WTC11 (cell line): ENCODE measurements around the gene ITGA5. TPM values are rescaled to one million over a fixed set of nuclear protein-coding genes. Genes with fewer than 3 reads are reported as not detected.

Experiments used
- ATAC-seq: fragments of 200-7000 bp; cut with Tn5 transposase; 2 replicates; pipeline ENCODE4 v1.10.0; 2021; ENCODE audit warnings: mild to moderate bottlenecking, moderate library complexity
- CTCF ChIA-PET: fragments of 300-600 bp; sonication (Branson Sonifier 250); formaldehyde crosslinking; loops from one replicate; lab custom pipeline; 2021; ENCODE audit warnings: antibody characterized with exemption; lab: Charles Lee
- POLR2A ChIA-PET: fragments of 350-600 bp; sonication (Branson Sonifier 250); formaldehyde crosslinking; loops from one replicate; lab custom pipeline; 2021; ENCODE audit warnings: antibody characterized with exemption; lab: Charles Lee
- DNase-seq: peaks from one replicate; pipeline ENCODE4 v3.0.0; 2021; ENCODE audit warnings: low spot score
- H3K27ac Mint-ChIP-seq: 2 replicates; pipeline ENCODE4 v1.8.0; 2021; ENCODE audit warnings: mixed read lengths
- H3K27me3 Mint-ChIP-seq: 2 replicates; pipeline ENCODE4 v1.8.0; 2021; ENCODE audit warnings: low read depth, mild to moderate bottlenecking, moderate library complexity, mixed read lengths
- H3K36me3 Mint-ChIP-seq: 2 replicates; pipeline ENCODE4 v1.8.0; 2021; ENCODE audit warnings: mixed read lengths
- H3K4me1 Mint-ChIP-seq: 2 replicates; pipeline ENCODE4 v1.8.0; 2022; ENCODE audit warnings: mixed read lengths
- H3K4me3 Mint-ChIP-seq: 2 replicates; pipeline ENCODE4 v1.8.0; 2021; ENCODE audit warnings: mild to moderate bottlenecking, moderate library complexity, mixed read lengths
- H3K9me3 Mint-ChIP-seq: 2 replicates; pipeline ENCODE4 v1.8.0; 2021; ENCODE audit warnings: mixed read lengths
- ATF6 ChIP-seq: sonication (generic); formaldehyde crosslinking; IDR thresholded peaks from 2 replicates; pipeline ENCODE4 v1.8.1; 2023; ENCODE audit warnings: mild to moderate bottlenecking, missing genetic modification reagents
- ELF4 ChIP-seq: sonication (generic); formaldehyde crosslinking; IDR thresholded peaks from 2 replicates; pipeline ENCODE4 v1.8.1; 2022; ENCODE audit warnings: low read depth, mild to moderate bottlenecking, moderate library complexity, missing genetic modification reagents
- GRHL2 ChIP-seq: fragments of 250-450 bp; sonication (Bioruptor Pico); IDR thresholded peaks from 2 replicates; pipeline ENCODE4 v1.8.0; 2022; ENCODE audit warnings: mild to moderate bottlenecking, moderate library complexity; ENCODE audit not compliant: insufficient replicate concordance, severe bottlenecking
- IRF2 ChIP-seq: sonication (generic); formaldehyde crosslinking; IDR thresholded peaks from 2 replicates; pipeline ENCODE4 v1.8.0; 2022; ENCODE audit warnings: low read depth, missing genetic modification reagents, borderline replicate concordance
- JAZF1 ChIP-seq: fragments of 250-450 bp; sonication (Bioruptor Pico); IDR thresholded peaks from 2 replicates; pipeline ENCODE4 v1.9.0; 2021; ENCODE audit warnings: moderate library complexity, mild to moderate bottlenecking, inconsistent platforms
- KAT7 ChIP-seq: sonication (generic); formaldehyde crosslinking; IDR thresholded peaks from 2 replicates; pipeline ENCODE4 v1.8.1; 2023; ENCODE audit warnings: missing genetic modification reagents, mild to moderate bottlenecking, borderline replicate concordance
- MAX ChIP-seq: sonication (generic); formaldehyde crosslinking; IDR thresholded peaks from 2 replicates; pipeline ENCODE4 v1.8.0; 2022; ENCODE audit warnings: mild to moderate bottlenecking, missing genetic modification reagents
- MXD4 ChIP-seq: fragments of 250-450 bp; sonication (Bioruptor Pico); IDR thresholded peaks from 2 replicates; pipeline ENCODE4 v1.8.0; 2021; ENCODE audit warnings: mild to moderate bottlenecking, moderate library complexity, borderline replicate concordance
- NFATC4 ChIP-seq: fragments of 250-450 bp; sonication (Bioruptor Pico); IDR thresholded peaks from 2 replicates; pipeline ENCODE4 v1.9.0; 2021; ENCODE audit warnings: mild to moderate bottlenecking
- NR1H2 ChIP-seq: sonication (generic); formaldehyde crosslinking; IDR thresholded peaks from 2 replicates; pipeline ENCODE4 v1.9.0; 2021; ENCODE audit warnings: mild to moderate bottlenecking, moderate library complexity, missing genetic modification reagents
- ZNF121 ChIP-seq: sonication (generic); formaldehyde crosslinking; IDR thresholded peaks from 2 replicates; pipeline ENCODE4 v1.8.0; 2023; ENCODE audit warnings: missing genetic modification reagents
- ZNF219 ChIP-seq: sonication (generic); formaldehyde crosslinking; IDR thresholded peaks from 2 replicates; pipeline ENCODE4 v1.8.0; 2023; ENCODE audit warnings: missing genetic modification reagents, mild to moderate bottlenecking, borderline replicate concordance
- ZNF281 ChIP-seq: sonication (generic); formaldehyde crosslinking; IDR thresholded peaks from 2 replicates; pipeline ENCODE4 v1.8.0; 2023; ENCODE audit warnings: mild to moderate bottlenecking, missing genetic modification reagents
- ZNF423 ChIP-seq: fragments of 250-450 bp; sonication (Bioruptor Pico); IDR thresholded peaks from 2 replicates; pipeline ENCODE4 v2.1.2; 2022; ENCODE audit warnings: mild to moderate bottlenecking, moderate library complexity
- ZNF671 ChIP-seq: fragments of 250-450 bp; sonication (Bioruptor Pico); IDR thresholded peaks from 2 replicates; pipeline ENCODE4 v1.8.0; 2021; ENCODE audit warnings: mild to moderate bottlenecking
- total RNA-seq: library from RNA; stranded (reverse); gene quantifications from 3 replicates; pipeline ENCODE4 v1.2.3, GENCODE V29; 2021
- TF ChIP-seq, protein P1 (sequence below): sonication (generic); formaldehyde crosslinking; IDR thresholded peaks from 2 replicates; pipeline ENCODE4 v1.8.1; 2023; ENCODE audit warnings: mild to moderate bottlenecking, missing genetic modification reagents
- TF ChIP-seq, protein P2 (sequence below): fragments of 250-450 bp; sonication (Bioruptor Pico); conservative IDR thresholded peaks from 2 replicates; pipeline ENCODE4 v1.9.0; 2021; ENCODE audit warnings: mild to moderate bottlenecking
- TF ChIP-seq, protein P3 (sequence below): sonication (generic); formaldehyde crosslinking; IDR thresholded peaks from 2 replicates; pipeline ENCODE4 v1.8.0; 2023; ENCODE audit warnings: missing genetic modification reagents

The ITGA5 gene
- total RNA-seq, 1 experiment from 2014 or later, result 21.9 TPM

DNA sequence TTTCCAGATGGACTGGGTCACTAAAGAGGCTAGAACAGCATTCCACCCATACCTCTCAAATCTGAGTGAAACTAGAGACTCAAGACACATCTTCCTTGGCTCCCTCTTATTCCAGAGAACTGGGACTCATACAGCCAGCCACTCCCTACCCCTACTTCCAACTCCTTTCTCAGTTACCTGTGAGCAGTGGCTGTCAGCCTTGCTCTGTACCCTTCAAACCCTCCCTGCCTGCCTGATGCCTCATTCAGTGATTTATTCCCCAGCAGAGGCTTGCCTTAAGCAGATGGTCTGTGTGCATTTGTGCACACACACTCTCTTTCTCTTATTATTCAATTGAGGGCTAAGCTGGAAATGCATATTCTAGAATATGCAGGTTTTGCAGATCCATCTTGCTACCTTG lies 69.4 kb downstream of the ITGA5 start:
- H3K9me3 Mint-ChIP-seq, result no peaks in the 10 kb centered on the region
- H3K4me3 Mint-ChIP-seq, result no peak overlapping the region
- no peak overlapping the region for H3K27ac Mint-ChIP-seq
- peaks cover 45% of the 10 kb centered on the region for H3K36me3 Mint-ChIP-seq
- no peak for DNase-seq
- ATAC-seq, result no peak
- H3K4me1 Mint-ChIP-seq, result peaks cover 47% of the 10 kb centered on the region
- POLR2A ChIA-PET, result no interaction called here
- H3K27me3 Mint-ChIP-seq, result peaks cover 18% of the 10 kb centered on the region
- CTCF ChIA-PET, result interaction anchor here (1.0 to 4.3 kb wide), 6 partner anchors 9 to 158 kb away, joined by 3 to 61 read pairs (median 4); partner anchors contain the start of gene COPZ1
- TF ChIP-seq ZNF423 (CRISPR knock-in tag) (no peak), ZNF121 (CRISPR knock-in tag) (no peak), ZNF281 (CRISPR knock-in tag) (no peak), MXD4 (CRISPR knock-in tag) (no peak), IRF2 (no peak), NR1H2 (CRISPR knock-in tag) (no peak), KAT7 (CRISPR knock-in tag) (no peak), ATF6 (CRISPR knock-in tag) (no peak), ZNF671 (CRISPR knock-in tag) (no peak), JAZF1 (no peak), MAX (no peak), ELF4 (CRISPR knock-in tag) (no peak), ZNF219 (CRISPR knock-in tag) (no peak), GRHL2 (CRISPR knock-in tag) (no peak), NFATC4 (no peak)
- TF ChIP-seq, protein P1, sequence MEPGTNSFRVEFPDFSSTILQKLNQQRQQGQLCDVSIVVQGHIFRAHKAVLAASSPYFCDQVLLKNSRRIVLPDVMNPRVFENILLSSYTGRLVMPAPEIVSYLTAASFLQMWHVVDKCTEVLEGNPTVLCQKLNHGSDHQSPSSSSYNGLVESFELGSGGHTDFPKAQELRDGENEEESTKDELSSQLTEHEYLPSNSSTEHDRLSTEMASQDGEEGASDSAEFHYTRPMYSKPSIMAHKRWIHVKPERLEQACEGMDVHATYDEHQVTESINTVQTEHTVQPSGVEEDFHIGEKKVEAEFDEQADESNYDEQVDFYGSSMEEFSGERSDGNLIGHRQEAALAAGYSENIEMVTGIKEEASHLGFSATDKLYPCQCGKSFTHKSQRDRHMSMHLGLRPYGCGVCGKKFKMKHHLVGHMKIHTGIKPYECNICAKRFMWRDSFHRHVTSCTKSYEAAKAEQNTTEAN (CRISPR knock-in tag), result no peak
- TF ChIP-seq, protein P2, sequence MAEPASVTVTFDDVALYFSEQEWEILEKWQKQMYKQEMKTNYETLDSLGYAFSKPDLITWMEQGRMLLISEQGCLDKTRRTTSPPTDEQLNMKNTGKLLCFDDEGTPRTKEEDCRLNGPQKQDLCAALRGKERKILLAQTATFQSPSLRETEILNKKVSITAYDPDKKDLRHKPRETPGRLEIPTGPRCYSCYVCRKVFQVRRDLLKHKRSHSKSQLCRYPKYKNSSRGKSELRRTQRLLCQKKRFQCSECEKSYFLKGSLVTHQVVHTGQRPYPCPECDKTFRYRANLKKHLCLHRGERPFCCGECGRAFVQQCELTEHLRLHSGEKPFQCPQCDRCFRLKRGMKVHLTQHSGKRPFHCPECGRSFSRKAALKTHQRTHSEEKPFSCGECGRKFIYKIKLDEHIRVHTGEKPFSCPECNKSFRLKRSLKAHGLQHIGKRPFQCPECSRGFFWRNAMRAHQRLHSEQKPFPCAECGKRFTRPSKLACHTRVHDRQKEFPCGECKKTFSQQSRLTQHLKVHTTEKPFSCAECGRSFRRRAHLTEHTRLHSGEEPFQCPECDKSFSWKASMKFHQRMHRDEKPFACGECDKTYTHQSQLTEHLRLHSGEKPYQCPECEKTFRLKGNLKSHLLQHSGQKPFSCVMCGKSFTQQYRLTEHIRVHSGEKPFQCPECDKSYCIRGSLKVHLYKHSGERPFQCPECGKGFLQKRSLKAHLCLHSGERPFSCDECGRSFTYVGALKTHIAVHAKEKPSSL (CRISPR knock-in tag), result no peak
- TF ChIP-seq, protein P3, sequence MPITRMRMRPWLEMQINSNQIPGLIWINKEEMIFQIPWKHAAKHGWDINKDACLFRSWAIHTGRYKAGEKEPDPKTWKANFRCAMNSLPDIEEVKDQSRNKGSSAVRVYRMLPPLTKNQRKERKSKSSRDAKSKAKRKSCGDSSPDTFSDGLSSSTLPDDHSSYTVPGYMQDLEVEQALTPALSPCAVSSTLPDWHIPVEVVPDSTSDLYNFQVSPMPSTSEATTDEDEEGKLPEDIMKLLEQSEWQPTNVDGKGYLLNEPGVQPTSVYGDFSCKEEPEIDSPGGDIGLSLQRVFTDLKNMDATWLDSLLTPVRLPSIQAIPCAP, result no peak
